Fibroblast of skin of right quadriceps (primary cell): ENCODE data around the gene NUB1.

Source experiments
- DNase-seq: peaks from one replicate; pipeline ENCODE4 v3.0.0-alpha.2; 2013

The NUB1 gene

DNA sequence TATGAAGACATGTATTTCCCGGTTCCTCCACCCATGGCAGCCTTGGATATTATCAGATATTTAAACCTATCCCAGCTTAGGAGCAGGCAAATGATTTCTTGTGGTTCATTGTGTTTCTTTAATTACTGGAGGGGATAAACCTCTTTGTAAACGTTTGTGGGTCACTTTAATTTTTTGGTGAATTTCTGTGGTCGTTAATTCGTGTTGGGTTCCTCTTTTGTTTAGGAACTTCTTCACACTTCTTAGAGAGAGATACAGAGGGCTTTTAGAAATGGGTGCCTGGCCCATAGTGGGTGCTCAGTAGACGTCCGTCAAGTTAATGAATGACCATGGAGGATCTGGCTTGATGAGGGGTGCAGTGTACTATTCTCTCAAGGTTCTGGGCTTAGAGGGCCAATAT, 27.2 kb upstream of the NUB1 start:
- no peak for DNase-seq

DNA sequence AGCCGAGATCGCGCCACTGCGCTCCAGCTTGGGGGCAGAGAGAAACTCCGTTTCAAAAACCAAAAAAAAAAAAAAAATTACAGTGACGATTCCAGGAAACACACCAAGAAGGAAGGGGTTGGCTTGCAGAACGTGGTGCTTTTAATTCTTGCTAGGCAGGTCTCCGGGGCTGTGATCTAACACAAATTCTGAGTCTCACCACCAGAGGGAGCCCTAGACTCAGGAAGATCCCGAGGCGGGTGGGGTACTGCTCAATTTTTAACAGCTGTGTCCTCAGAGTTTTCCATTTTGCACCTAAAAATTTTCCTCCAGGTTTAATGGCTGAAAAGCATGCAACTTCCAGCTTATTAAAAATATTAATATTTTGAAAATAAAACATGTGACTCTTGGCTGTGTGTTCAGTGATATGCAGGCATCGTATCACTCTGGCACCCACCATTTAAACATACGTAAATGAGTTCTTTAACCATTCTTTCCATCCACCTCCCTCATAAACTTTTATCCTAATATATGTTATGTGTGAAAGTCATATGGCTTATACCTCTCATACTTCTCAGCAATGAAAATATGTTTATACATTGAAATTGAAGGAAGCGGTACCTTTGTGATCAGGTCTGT, 26.5 kb upstream of the NUB1 start:
- peak; percentile 48 for DNase-seq

DNA sequence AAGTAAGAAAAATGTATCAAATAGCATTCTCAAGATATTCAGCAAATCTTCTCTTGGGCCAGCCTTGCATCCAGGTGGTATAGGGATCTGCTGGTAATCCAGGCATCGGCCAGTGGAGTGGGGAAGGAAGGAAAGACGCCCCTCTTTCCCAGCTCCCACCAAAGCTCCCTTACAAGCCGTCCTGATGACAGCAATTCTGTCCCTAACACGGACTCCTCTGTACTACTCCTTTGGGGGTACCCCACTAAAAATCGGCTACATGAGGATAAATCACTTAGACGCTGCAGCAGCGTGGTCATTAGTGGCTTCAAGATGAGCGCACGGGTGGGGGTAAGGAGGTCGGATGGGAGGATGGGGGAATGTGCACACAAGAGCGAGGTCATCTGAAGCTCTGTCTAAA, 24.7 kb upstream of the NUB1 start:
- DNase-seq = no peak

DNA sequence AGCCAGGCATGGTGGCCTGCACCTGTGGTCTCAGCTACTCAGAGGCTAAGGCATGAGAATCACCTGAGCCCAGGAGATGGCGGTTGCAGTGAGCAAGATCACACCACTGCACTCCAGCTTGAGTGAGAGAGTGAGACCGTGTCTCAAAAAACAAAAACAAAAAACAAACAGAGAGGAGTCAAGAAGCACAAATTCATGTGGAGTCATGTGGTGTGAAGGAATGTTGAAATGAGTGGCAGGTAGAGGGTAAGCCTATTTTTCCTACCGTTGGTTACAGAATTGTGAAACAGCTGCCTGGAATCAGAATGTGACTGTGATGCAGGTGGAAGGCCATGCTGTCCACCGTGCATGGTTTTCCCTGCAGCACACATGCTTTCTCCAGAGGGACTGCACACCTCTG, 23.7 kb upstream of the NUB1 start:
- no peak for DNase-seq

DNA sequence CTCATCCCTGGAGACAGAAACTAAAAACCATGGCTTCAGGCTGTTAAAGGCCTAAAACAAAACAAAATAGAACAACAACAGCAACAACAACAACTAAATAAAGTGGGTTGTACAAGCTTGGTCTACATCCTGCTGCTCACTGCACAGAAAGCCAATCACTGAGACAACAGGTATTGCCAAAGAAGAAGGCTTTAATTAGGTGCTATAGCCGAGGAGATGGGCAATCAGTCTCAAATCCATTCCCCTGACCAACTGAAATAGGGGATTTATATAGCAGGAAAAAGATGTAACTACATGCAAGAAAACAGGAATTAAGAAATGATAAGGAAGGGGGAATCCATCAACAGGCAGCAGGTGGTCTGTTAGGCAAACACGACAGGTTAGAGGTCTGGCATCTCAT, 22.4 kb upstream of the NUB1 start:
- no peak for DNase-seq

DNA sequence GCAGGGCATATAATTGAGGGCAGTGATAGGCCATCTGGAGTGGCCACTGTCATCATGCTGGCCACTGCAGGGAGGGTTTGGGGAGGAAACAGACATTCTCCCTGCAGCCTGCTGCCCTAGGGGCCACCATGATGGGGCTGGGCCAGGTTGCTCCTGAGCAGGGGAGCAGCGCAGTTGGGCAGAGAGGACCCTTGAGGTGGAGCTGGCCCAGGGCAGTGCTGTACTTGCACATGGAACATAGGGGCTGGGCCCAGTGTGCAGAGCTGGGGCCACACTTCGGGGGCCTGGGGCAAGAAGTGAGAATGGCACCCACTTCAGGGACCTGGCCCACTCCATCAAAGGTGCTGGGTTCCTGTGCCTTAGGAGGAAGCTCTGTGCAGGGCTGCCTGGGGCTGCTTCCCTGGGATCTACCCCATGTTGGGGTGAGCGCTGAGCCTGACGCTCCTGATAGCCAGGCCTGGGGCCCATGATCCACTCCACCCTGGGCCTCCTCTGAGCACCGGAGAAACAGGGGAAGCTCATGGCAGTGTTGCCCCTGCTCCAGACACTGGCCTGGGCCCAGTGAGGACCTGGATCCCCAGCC, 21.3 kb upstream of the NUB1 start:
- no peak for DNase-seq

DNA sequence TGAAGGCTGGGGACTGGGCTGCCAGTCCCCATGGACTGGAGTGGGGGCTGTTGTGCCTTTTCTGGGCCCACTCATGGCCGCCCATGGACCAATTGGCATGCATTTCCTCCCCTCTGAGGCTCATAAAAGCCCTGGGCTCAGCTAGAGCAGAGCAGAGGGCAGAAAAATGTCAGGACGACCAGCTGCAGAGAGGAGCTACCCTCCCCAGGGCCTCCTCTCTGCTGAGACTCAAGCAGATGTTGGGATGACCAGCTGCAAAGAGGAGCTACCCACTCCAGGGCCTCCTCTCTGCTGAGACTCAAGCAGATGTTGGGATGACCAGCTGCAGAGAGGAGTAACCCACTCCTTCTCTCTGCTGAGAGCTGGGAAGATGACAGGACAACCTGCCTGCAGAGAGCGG, 20.3 kb upstream of the NUB1 start:
- no peak for DNase-seq

DNA sequence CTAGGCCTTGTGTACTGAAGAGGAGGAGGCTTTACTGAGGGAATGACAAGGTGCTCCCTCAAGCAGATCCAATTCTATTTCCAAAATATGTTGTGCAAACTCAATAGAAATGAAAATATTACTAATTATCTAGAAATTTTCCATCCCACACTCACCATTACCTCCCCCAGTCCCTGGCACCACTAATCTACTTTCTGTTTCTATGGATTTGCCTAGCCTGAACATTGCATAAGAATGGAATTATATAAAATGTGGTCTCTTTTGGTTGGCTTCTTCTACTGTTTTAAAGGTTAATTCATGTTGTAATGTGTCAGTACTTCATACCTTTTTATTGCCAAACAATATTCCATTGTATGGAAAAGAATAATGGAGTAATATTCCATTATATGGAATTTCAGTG, 18.7 kb upstream of the NUB1 start:
- DNase-seq = no peak

DNA sequence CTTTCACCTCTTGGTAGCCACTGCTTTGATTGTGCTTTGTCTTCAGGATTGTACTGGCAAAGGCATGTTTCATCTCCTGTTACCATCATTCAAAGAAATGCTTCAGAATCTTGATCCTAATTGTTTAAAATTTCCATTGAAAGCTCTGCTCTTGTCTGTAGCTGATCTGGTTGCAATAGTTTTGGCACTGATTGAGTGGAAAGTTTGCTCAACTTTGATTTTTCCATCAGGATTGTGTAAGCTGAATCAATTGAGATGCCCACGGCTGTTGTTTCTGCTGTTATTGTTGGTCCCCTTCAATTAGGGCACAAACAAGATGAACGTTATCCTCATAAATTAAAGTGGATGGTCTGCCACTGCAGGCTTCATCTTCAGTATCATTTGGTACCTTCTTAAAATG, 14.6 kb upstream of the NUB1 start:
- no peak for DNase-seq

DNA sequence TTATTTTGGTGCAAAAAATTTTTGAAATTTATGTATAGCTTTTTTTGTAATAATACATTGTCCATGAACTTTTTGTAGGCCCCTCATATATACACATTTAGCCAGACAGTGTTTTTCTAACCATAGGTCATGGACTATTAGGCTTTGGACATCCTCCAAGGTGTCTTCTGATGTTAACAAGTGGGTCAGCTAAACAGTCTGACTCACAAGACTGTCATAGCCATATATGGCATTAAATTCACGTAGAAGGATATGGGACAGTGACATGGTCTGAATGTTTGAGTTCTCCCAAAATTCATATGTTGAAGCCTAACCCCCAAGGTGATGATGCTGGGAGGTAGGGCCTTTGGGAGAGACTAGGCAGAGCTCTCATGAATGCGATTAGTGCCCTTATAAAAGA, 14.0 kb upstream of the NUB1 start:
- DNase-seq = no peak

DNA sequence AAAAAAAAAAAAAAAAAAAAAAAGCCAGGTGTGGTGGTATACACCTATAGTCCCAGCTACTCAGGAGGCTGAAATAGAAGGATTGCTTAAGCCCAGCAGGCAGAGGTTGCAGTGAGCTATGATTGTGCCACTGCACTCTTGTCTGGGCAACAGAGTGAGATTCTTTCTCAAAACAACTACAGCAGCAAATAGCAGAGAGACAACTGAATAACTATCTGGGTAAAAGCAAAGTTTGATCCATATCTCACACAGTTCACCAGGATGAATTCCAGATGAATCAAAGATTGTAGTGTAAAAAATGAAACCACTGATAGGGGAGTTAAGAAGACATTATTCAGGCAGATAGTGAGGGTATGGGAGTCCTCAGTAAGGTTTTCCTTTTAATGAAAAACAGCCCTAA, 11.4 kb upstream of the NUB1 start:
- no peak for DNase-seq

DNA sequence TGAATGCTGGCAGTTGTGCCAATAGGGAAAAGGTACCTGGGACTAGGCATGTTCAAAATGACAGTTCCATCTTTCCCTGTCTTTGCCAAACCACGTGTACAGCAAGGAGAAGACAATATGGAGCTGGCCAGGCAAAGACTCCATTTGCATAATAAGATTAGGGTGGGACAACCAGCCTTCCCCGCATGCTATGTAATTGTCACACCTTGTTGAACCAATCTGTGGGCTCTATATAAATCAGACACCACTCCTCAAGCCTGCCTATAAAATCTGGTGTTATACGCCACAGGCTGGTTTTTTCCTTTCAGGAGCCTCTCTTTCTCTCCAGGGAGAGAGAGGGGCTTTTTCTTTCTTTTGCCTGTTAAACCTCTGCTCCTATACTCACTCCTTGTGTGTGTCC, 11.0 kb upstream of the NUB1 start:
- no peak for DNase-seq

DNA sequence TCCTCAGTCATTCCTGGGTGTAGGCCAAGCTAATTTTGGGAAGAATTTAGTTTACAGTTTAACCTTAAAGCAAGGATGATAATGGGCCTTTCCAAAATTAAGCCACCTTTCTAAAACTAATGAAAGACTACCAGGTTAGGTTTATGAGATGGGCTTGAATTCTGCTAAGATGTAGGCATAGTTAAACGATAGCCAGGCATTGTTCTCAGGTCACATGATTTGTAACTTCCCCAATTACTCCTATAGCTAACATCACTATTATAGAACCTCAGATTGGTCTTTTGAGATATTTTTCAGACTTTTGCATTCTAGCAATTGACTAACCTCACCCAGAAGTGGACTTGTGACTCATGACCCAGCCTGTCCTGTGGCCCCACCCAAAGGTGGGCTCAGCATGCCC, 7.0 kb upstream of the NUB1 start:
- no peak for DNase-seq

DNA sequence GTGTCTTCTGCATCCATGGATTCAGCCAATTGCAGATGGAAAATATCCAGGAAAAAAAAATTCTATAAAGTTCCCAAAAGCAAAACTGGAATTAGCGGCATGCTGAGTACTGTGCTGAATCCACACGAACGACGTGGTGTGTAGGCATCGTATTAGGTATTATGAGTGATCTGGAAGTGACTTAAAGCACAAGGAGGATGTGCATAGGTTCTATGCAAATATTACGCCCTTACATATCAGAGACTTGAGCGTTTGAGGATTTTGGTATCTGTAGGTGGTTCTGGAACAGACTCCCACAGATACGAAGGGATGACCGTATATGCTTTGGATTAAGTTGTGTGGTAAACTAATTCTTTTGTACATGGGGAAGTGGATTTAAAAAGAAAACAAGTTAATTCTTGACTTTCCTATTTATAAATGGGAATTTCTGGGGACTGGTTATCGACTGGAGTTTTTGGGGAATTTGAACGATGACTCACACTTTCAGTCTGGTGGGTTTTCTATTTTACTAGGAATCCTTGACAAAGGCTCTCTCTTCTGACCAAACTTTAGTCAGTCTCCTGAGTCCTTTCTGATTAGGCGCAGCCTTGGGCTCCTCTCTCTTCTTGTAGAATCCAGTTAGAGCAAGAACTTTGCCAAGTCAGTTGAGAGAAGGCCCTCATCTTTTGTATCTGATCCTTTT, 5.4 kb upstream of the NUB1 start:
- DNase-seq = no peak

DNA sequence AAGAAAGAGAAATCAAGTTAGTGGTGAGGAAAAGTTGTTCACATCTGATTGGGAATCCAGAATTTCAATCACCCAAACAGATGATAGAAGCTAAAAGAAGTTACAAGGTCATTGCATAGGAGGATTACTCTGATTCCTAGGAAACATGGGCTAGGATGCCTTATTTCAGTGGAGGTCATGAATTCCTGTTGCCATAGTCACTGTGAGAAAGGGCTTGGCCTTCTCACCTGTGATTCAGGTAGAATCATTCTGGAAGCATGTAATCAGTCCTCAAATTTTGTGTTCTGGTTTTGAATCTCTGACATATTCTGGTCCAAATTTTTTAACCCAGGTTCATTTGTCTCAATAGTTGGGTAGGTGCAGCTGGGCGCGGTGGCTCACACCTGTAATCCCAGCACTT, 4.3 kb upstream of the NUB1 start:
- no peak for DNase-seq

DNA sequence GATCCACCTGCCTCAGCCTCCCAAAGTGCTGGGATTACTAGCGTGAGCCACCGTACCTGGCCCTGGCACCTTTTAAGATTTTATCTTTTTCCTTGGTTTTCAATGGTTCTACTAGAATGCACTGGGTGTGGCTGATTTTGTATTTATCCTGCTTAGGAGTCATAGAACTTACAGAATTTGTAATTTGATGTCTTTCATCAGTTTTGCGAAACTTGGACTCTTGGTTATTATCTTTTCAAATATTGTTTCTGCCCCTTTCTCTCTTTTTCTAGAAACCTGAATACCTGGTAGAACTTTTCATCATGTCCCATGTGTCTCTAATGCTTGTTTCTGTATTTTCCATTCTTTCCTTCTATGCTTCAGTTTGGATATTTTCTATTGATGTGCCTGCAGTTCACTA, 2.8 kb upstream of the NUB1 start:
- no peak for DNase-seq

DNA sequence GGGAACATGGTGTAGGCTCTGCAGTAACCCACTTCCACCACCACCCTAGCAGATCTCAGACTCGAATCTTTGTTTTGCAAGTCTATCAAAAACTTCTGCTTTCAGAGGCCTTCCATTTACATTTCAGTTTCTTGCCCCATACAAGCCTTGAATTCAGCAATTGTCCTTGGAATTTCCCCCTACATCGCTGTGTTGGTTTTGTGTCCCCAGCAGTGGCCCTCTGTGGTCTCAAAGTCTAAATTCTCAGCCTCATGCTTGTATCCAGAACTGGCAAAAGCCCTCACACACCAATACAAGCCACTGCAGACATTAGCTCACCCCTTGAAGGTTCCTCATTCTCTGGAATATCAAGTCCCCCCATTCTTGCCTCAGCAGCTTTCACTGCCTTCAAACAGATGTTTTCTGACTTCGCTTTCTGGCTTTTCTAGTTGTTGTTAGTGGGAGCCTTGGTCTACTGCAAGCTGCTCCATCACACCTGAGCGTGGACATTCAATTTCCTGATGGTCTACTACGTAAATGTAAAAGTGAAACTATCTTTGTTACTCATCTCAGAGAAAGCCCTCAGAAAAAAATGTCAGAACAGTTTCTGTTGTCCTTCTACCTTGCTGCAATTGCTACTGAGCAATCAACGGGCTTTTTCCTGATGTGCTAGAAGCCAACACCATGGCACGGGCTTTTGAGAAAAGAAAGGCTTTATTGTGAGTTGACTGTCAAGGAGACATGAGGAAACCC, 1.8 kb upstream of the NUB1 start:
- no peak for DNase-seq

DNA sequence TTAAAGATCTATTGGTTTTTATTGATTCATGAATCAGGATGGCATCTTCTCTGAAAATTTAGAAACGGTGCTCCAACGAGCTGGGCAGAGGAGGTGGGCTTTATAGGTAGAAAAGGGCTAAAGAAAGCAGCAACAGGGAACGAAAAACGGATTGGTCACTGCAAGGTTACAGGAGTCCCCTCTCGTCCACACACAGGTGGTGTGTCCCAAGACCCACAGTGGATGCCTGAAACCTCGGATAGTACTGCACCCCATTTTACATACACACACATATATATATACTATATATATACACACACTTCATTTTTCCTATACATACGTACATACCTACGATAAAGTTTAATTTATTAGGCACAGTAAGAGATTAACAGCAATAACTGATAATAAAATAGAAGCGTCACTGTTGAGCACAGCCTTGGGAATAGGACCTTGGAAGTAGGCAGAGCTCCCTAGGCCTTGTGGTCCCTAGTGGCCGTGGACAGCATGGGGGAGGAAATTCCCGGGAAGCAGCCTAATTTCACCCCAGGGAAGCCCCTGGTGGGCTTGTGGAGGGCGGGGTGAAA, 737 bp upstream of the NUB1 start:
- no peak for DNase-seq

DNA sequence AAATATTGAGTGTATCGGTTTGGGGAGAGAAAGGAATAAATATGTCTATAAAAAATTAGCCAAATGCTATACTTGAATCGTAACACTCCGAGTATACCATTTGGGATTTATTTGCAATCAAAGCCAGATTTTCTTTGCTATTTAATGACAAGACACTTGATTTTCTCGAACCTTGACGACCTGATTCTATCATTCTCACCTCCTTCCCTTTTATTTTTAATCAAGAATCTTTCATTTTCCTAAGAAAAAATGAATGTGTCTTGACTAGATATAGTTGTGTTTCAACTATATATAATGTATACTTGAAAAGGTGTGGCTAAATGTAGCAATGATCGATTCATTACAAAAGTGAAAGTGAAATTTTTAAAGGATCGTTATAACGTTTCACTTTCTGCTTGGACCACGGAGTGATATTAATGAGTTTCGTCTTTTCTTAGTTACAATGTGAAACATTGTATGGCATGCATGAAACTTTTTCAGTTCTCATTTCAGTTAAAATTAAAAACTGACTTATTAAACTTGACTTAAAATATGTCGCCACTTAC, 562 bp downstream of the NUB1 start:
- no peak for DNase-seq

DNA sequence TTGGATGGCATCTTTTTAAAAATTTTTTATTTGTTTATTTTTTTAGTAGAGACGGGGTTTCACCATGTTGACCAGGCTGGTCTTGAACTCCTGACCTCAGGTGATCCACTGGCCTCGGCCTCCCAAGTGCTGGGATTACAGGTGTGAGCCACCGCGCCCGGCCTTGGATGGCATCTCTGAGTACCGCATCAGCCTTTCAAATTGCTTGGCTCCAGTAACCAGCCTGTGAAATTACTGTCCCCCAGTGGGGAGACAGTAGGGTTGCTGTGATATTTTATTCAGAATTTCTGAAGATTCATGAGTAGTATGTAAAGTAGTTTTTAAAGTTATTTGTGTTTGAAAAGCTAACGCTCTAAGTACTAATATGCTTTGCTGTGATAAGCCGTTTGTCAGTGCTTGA, 1.2 kb downstream of the NUB1 start:
- no peak for DNase-seq

DNA sequence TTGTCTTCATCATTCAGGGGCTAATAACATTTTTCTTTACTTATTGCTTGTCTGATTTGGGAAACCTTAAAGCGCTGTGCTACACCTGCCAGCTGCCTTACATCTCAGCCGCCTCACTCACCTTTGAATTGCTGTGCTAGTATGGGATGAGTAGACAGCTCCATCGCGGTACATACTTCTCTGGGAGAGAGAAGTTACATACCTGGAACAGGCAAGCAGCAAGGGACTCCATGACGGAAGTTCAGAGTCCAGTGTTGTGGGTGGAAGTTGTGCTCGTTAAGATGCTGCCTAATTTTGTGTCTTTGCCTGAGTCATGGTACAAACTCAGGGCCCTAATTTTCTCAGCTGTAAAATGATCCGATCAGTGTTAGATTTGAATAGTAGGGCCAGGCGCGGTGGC, 1.9 kb downstream of the NUB1 start:
- no peak for DNase-seq

DNA sequence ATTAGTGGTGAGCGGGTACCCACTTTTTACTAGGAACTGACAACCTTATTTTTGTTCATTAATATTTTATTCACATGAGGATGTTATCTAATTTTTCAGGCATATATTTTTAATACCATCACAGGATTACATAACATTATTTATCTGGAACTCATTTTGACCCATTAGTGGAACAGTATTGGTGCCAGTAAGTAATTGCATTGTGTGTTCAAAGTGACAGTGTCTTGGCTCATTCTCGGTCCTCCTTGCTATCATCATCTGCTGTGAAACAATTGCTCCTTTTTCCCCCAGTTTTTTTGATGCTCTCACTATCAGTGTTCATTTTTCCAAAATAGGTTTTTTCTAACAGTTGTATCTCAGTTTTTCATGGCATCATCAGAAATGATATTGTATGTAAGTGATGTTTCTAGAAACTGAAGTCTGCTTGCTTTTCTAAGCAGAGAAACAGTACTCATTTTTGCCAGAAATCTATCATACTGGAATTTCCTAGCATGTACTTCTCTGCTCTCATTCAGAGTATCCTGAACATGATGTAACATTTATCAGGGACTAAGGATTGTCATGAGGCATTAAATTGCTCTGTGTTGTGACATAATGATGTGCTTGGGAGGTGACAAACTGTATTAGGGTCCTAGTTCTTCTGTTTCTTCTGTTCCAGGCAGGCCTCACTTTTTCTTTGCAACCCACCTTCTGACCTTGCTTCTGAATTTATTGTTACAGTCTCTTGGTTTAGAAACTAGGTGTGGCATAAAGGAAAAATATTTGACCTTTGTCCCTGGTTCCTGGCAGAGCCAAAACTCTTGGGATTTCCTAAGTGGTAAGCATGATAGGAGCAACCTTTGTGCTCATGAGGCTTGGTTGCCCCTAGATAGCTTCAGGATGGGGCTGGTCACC, 4.2 kb downstream of the NUB1 start:
- DNase-seq = no peak

DNA sequence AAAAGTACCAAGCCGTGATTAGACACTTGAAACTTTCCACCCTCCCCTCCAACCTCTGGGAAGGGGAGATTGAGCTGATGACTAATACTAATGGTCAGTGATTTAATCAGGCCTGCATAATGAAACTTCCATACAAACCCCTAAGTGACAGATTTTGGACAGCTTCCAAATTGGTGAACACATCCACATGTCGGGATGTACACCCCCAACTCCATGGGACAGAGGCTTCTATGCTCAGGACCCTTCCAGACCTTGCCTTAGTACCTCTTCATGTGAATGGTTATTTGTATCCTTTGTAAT, 4.8 kb downstream of the NUB1 start:
- DNase-seq = no peak
